ENCODE data around the gene NAV3.

DNA sequence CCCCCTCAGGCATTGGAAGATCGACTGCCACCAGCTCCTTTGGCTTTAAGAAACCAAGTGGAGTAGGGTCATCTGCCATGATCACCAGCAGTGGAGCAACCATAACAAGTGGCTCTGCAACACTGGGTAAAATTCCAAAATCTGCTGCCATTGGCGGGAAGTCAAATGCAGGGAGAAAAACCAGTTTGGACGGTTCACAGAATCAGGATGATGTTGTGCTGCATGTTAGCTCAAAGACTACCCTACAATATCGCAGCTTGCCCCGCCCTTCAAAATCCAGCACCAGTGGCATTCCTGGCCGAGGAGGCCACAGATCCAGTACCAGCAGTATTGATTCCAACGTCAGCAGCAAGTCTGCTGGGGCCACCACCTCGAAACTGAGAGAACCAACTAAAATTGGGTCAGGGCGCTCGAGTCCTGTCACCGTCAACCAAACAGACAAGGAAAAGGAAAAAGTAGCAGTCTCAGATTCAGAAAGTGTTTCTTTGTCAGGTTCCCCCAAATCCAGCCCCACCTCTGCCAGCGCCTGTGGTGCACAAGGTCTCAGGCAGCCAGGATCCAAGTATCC, 288.7 kb downstream of the NAV3 start:
- TF ChIP-seq, protein P1, sequence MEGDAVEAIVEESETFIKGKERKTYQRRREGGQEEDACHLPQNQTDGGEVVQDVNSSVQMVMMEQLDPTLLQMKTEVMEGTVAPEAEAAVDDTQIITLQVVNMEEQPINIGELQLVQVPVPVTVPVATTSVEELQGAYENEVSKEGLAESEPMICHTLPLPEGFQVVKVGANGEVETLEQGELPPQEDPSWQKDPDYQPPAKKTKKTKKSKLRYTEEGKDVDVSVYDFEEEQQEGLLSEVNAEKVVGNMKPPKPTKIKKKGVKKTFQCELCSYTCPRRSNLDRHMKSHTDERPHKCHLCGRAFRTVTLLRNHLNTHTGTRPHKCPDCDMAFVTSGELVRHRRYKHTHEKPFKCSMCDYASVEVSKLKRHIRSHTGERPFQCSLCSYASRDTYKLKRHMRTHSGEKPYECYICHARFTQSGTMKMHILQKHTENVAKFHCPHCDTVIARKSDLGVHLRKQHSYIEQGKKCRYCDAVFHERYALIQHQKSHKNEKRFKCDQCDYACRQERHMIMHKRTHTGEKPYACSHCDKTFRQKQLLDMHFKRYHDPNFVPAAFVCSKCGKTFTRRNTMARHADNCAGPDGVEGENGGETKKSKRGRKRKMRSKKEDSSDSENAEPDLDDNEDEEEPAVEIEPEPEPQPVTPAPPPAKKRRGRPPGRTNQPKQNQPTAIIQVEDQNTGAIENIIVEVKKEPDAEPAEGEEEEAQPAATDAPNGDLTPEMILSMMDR (conservative IDR thresholded peaks at IDR 0.05; ENCODE audit: low read length), result no peak
- TF ChIP-seq EZH2phosphoT487 (IDR thresholded peaks at IDR 0.05; ENCODE audit: borderline replicate concordance), result no peak
